NCI-H146 treated with DMSO at 0.1 percent for 48 hours (cell line): ENCODE results near the gene NFIX.

Source experiments
- DNase-seq: peaks from one replicate; lab custom pipeline; 2025; ENCODE audit not compliant: unreplicated experiment; lab: John Stamatoyannopoulos, UW

Gene NFIX

DNA sequence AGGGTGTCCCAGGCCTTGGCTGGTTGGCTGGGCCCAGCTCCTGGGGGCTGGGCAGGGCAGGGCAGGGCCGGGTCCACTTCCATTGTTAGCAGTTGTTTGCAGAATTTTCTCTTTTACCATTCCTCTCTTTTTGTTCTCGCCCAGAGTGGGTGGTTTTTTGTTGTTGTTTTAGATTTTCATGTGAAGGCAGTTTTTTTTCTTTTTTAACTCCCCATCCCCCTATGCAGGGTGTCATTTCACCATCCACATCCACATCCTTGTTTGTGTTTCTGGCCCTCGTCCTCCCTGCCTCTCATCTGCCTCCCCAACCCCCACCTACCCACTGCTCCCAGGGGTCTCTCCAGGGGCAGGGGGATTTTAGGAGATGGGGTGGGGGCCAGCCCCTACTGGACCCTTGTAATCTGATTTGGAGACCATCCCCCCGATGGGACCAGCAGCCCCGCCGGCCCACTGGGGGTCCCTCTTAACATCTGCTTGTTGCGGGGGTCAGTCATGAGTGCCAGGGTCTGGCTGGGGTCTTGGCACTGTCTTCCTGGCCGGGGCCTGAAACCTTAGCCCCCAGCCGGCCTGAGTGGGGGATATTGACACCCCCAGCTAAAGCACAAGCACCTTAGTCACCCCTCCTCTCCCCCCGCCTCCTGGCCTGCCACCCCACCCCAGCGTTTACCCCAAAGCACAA lies 144.5 kb downstream of the NFIX start:
- no peak for DNase-seq

DNA sequence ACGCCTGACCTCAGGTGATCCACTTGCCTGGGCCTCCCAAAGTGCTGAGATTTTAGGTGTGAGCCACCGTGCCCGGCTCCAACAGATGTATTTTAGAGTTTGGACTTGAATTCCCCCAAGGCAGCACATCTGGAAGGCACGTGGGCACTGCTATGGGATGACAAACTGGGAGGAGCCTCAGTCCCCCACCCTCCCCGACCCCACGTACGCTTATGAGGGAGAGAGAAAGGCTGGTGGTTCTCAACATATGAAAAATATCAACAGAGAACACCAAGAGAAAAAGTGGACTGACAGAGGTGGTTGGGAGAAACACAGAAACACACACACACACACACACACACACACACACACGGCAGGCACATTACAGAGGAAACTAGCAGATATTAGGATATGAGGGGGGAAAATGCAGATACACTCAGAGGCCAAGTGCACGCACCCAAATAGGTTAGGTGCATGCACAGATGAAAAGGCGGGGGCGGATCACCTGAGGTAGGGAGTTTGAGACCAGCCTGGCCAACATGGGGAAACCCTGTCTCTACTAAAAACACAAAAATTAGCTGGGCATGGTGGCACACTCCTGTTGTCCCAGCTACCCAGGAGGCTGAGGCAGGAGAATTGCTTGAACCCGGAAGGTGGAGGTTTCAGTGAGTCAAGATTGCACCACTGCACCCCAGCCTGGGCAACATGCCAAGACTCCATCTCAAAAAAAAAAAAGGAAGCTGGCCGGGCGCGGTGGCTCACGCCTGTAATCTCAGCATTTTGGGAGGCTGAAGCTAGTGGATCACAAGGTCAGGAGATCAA lies 151.7 kb downstream of the NFIX start:
- no peak for DNase-seq
